Osteocyte (in vitro differentiated cells): ENCODE results near the gene ECE1. TPM values are rescaled to one million over a fixed set of nuclear protein-coding genes. Genes with fewer than 3 reads are reported as not detected.

Experiments used
- DNase-seq: peaks from one replicate; pipeline ENCODE4 v3.0.0; 2021; ENCODE audit warnings: mixed read lengths; ENCODE audit not compliant: unreplicated experiment; ENCODE audit errors: extremely low spot score
- H3K27ac Mint-ChIP-seq: one replicate; pipeline ENCODE4 v1.8.0; 2021; ENCODE audit warnings: mild to moderate bottlenecking, mixed read lengths; ENCODE audit not compliant: unreplicated experiment
- H3K27me3 Mint-ChIP-seq: one replicate; pipeline ENCODE4 v1.8.0; 2021; ENCODE audit warnings: mixed read lengths; ENCODE audit not compliant: unreplicated experiment
- H3K36me3 Mint-ChIP-seq: one replicate; pipeline ENCODE4 v1.8.0; 2021; ENCODE audit warnings: mixed read lengths; ENCODE audit not compliant: unreplicated experiment
- H3K4me1 Mint-ChIP-seq: one replicate; pipeline ENCODE4 v1.8.0; 2021; ENCODE audit warnings: mixed read lengths; ENCODE audit not compliant: unreplicated experiment
- H3K4me3 Mint-ChIP-seq: one replicate; pipeline ENCODE4 v1.8.0; 2021; ENCODE audit warnings: mild to moderate bottlenecking, moderate library complexity, mixed read lengths; ENCODE audit not compliant: unreplicated experiment
- H3K9me3 Mint-ChIP-seq: one replicate; pipeline ENCODE4 v1.8.0; 2021; ENCODE audit warnings: mixed read lengths; ENCODE audit not compliant: unreplicated experiment
- CTCF ChIP-seq: fragments of 200-600 bp; sonication (generic); IDR thresholded peaks from 2 replicates; pipeline ENCODE4 v1.5.0; 2021; ENCODE audit warnings: antibody characterized with exemption, mild to moderate bottlenecking, moderate library complexity
- total RNA-seq: library from RNA; stranded (reverse); gene quantifications from 2 replicates; pipeline ENCODE4 v1.2.1, GENCODE V29; 2021

ECE1 gene
- total RNA-seq, 1 donor from 2014 or later, result 217 TPM

DNA sequence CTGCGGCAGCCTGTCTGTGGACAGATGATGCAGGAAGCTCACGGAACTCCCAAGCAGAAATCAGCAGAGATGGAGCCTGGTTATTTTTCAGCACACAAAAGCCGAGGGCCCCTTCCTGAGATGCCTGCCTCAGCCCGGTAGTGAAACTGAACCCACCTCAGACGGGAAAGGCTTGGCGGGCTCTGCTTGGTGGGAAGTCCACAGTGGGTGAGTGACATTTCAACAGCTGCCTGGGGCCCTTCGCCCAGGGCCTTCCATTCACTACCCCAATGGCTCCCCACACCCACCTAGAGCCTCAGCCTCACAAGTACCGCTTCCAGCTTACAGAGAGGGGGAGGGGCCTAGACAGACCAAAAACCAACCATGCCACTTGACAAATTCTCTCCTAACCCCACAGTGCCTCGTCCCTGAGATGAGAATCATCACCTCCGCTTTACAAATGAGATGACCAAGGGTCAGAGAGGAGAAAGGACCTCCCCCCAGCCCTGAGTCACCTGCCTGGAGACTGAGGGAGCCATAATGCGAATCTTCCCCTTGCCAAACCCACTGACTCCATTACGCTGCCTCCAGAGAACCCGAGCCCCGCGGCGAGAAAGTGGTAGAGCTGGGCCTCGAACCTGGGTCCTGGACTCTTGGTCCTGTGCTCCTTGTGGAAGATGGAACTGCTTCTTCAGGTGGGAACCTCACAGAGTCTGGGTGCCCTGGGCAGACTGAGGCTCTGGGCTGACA, 3.4 kb upstream of the ECE1 start:
- Mint-ChIP-seq H3K27me3 (no peaks in the 10 kb centered on the region), H3K27ac (peak overlapping the region; percentile 90), H3K4me1 (peaks cover 76% of the 10 kb centered on the region), H3K9me3 (no peaks in the 10 kb centered on the region), H3K36me3 (peaks cover 3% of the 10 kb centered on the region), H3K4me3 (peak overlapping the region; percentile 27)
- TF ChIP-seq CTCF, result no peak
- no peak for DNase-seq

GRCh38 chr1:21292984-21293536, 2.8 kb upstream of the ECE1 start:
- H3K36me3 Mint-ChIP-seq, result no peaks in the 10 kb centered on the region
- TF ChIP-seq CTCF, result no peak

GRCh38 chr1:21292503-21292983, 2.3 kb upstream of the ECE1 start:
- no peak for DNase-seq
- Mint-ChIP-seq H3K27me3 (no peaks in the 10 kb centered on the region), H3K4me1 (peaks cover 76% of the 10 kb centered on the region), H3K9me3 (no peaks in the 10 kb centered on the region), H3K4me3 (peak overlapping the region; percentile 6), H3K36me3 (no peaks in the 10 kb centered on the region), H3K27ac (peak overlapping the region; percentile 90)
- no peak for TF ChIP-seq CTCF

More at GRCh38 chr1:21292984-21293536, 2.8 kb upstream of the ECE1 start:
- H3K9me3 Mint-ChIP-seq, result no peaks in the 10 kb centered on the region
- no peak for DNase-seq
- peak overlapping the region; percentile 90 for H3K27ac Mint-ChIP-seq
- no peaks in the 10 kb centered on the region for H3K27me3 Mint-ChIP-seq
- H3K4me3 Mint-ChIP-seq, result peak overlapping the region; percentile 27
- peaks cover 77% of the 10 kb centered on the region for H3K4me1 Mint-ChIP-seq

GRCh38 chr1:21291964-21292363, 1.7 kb upstream of the ECE1 start:
- peaks cover 74% of the 10 kb centered on the region for H3K4me1 Mint-ChIP-seq
- H3K9me3 Mint-ChIP-seq, result no peaks in the 10 kb centered on the region
- H3K4me3 Mint-ChIP-seq, result peak overlapping the region; percentile 6
- H3K27me3 Mint-ChIP-seq, result no peaks in the 10 kb centered on the region
- no peak for DNase-seq
- peak overlapping the region; percentile 67 for H3K27ac Mint-ChIP-seq
- H3K36me3 Mint-ChIP-seq, result no peaks in the 10 kb centered on the region
- TF ChIP-seq CTCF, result no peak

- no peak for TF ChIP-seq CTCF
- H3K4me1 Mint-ChIP-seq, result peaks cover 68% of the 10 kb centered on the region
- peak overlapping the region; percentile 76 for H3K27ac Mint-ChIP-seq
- peak overlapping the region; percentile 76 for H3K4me3 Mint-ChIP-seq
- H3K36me3 Mint-ChIP-seq, result no peaks in the 10 kb centered on the region
- H3K9me3 Mint-ChIP-seq, result no peaks in the 10 kb centered on the region
- H3K27me3 Mint-ChIP-seq, result no peaks in the 10 kb centered on the region
- DNase-seq, result no peak
Observed at GRCh38 chr1:21291184-21291583, 921 bp upstream of the ECE1 start.
